ENCODE results near the gene FGD6.

The FGD6 gene

GRCh38 chr12:95185854-95186253 is 31.4 kb downstream of the FGD6 start:
- no peaks in the 10 kb centered on the region for H3K9me3 ChIP-seq (ENCODE audit: insufficient read depth, low read length)
- H2AFZ ChIP-seq (ENCODE audit: low read depth, low read length, severe bottlenecking), result no peak overlapping the region
- H3K9me2 ChIP-seq (replicated peaks; ENCODE audit: insufficient read depth, low read length), result no peaks in the 10 kb centered on the region
- TF ChIP-seq CTCF (IDR thresholded peaks at IDR 0.05; ENCODE audit: insufficient read depth, low read length, poor library complexity, severe bottlenecking), result no peak
- TF ChIP-seq EZH2phosphoT487 (conservative IDR thresholded peaks at IDR 0.05; ENCODE audit: low read length), result no peak
- H3K4me2 ChIP-seq (ENCODE audit: low read depth, low read length, poor library complexity, severe bottlenecking), result no peak overlapping the region
- H3K27ac ChIP-seq (ENCODE audit: low read depth, low read length), result no peak overlapping the region
- no peaks in the 10 kb centered on the region for H3K79me2 ChIP-seq (ENCODE audit: insufficient read depth, low read length)
- no peaks in the 10 kb centered on the region for H3K36me3 ChIP-seq (ENCODE audit: low read length)
- no peaks in the 10 kb centered on the region for H3K27me3 ChIP-seq (ENCODE audit: low read length)
- H3F3A ChIP-seq (ENCODE audit: insufficient read depth), result no peaks in the 10 kb centered on the region
- no peak overlapping the region for H3K4me3 ChIP-seq (ENCODE audit: insufficient read depth, low read length, poor library complexity, severe bottlenecking)
- no peak overlapping the region for H3K9ac ChIP-seq (ENCODE audit: low read length)
- H4K20me1 ChIP-seq (ENCODE audit: low read depth, low read length), result no peaks in the 10 kb centered on the region

GRCh38 chr12:95185072-95185471 is 32.2 kb downstream of the FGD6 start:
- Histone ChIP-seq H3K4me3 (ENCODE audit: insufficient read depth, low read length, poor library complexity, severe bottlenecking) (no peak overlapping the region), H3K9ac (ENCODE audit: low read length) (no peak overlapping the region), H3F3A (ENCODE audit: insufficient read depth) (no peaks in the 10 kb centered on the region), H3K27ac (ENCODE audit: low read depth, low read length) (no peak overlapping the region), H3K9me3 (ENCODE audit: insufficient read depth, low read length) (no peaks in the 10 kb centered on the region), H3K4me2 (ENCODE audit: low read depth, low read length, poor library complexity, severe bottlenecking) (no peak overlapping the region), H4K20me1 (ENCODE audit: low read depth, low read length) (no peaks in the 10 kb centered on the region), H3K27me3 (ENCODE audit: low read length) (no peaks in the 10 kb centered on the region), H3K36me3 (ENCODE audit: low read length) (no peaks in the 10 kb centered on the region), H2AFZ (ENCODE audit: low read depth, low read length, severe bottlenecking) (no peak overlapping the region), H3K79me2 (ENCODE audit: insufficient read depth, low read length) (no peaks in the 10 kb centered on the region), H3K9me2 (replicated peaks; ENCODE audit: insufficient read depth, low read length) (no peaks in the 10 kb centered on the region)
- TF ChIP-seq CTCF (IDR thresholded peaks at IDR 0.05; ENCODE audit: insufficient read depth, low read length, poor library complexity, severe bottlenecking) (no peak), EZH2phosphoT487 (conservative IDR thresholded peaks at IDR 0.05; ENCODE audit: low read length) (no peak)

GRCh38 chr12:95184121-95184520 is 33.1 kb downstream of the FGD6 start:
- H3K27ac ChIP-seq (ENCODE audit: low read depth, low read length), result no peak overlapping the region
- H2AFZ ChIP-seq (ENCODE audit: low read depth, low read length, severe bottlenecking), result no peak overlapping the region
- no peaks in the 10 kb centered on the region for H4K20me1 ChIP-seq (ENCODE audit: low read depth, low read length)
- H3K79me2 ChIP-seq (ENCODE audit: insufficient read depth, low read length), result no peaks in the 10 kb centered on the region
- H3K36me3 ChIP-seq (ENCODE audit: low read length), result no peaks in the 10 kb centered on the region
- H3K4me3 ChIP-seq (ENCODE audit: insufficient read depth, low read length, poor library complexity, severe bottlenecking), result no peak overlapping the region
- no peaks in the 10 kb centered on the region for H3K9me2 ChIP-seq (replicated peaks; ENCODE audit: insufficient read depth, low read length)
- TF ChIP-seq EZH2phosphoT487 (conservative IDR thresholded peaks at IDR 0.05; ENCODE audit: low read length) (no peak), CTCF (IDR thresholded peaks at IDR 0.05; ENCODE audit: insufficient read depth, low read length, poor library complexity, severe bottlenecking) (no peak)
- H3K9me3 ChIP-seq (ENCODE audit: insufficient read depth, low read length), result no peaks in the 10 kb centered on the region
- no peaks in the 10 kb centered on the region for H3F3A ChIP-seq (ENCODE audit: insufficient read depth)
- no peaks in the 10 kb centered on the region for H3K27me3 ChIP-seq (ENCODE audit: low read length)
- no peak overlapping the region for H3K4me2 ChIP-seq (ENCODE audit: low read depth, low read length, poor library complexity, severe bottlenecking)
- H3K9ac ChIP-seq (ENCODE audit: low read length), result no peak overlapping the region

All from SU-DHL-6 (cell line).